Calu3 (cell line): ENCODE measurements around the gene USP2. TPM values are rescaled to one million over a fixed set of nuclear protein-coding genes. Genes with fewer than 3 reads are reported as not detected.

Source experiments
- BruUV-seq: library from RNA; stranded (reverse); fragments of 400-500 nt; replicated peaks from 2 replicates; lab custom pipeline; 2021; lab: Mats Ljungman, UMichigan
- CTCF ChIA-PET: fragments of 300-600 bp; sonication (Branson Sonifier 250); formaldehyde crosslinking; loops from one replicate; lab custom pipeline; 2022; ENCODE audit warnings: antibody characterized with exemption; lab: Charles Lee
- DNase-seq: peaks from one replicate; pipeline ENCODE4 v3.0.0; 2022
- H3K27ac Mint-ChIP-seq: one replicate; pipeline ENCODE4 v1.8.0; 2022; ENCODE audit warnings: mixed read lengths; ENCODE audit not compliant: unreplicated experiment
- H3K27me3 Mint-ChIP-seq: one replicate; pipeline ENCODE4 v1.8.0; 2022; ENCODE audit warnings: mixed read lengths; ENCODE audit not compliant: unreplicated experiment
- H3K36me3 Mint-ChIP-seq: one replicate; pipeline ENCODE4 v1.8.0; 2022; ENCODE audit warnings: mild to moderate bottlenecking, moderate library complexity, mixed read lengths; ENCODE audit not compliant: insufficient read depth, unreplicated experiment
- H3K4me1 Mint-ChIP-seq: one replicate; pipeline ENCODE4 v1.8.0; 2022; ENCODE audit warnings: mild to moderate bottlenecking, low read depth, mixed read lengths; ENCODE audit not compliant: unreplicated experiment
- H3K4me3 Mint-ChIP-seq: one replicate; pipeline ENCODE4 v1.8.0; 2022; ENCODE audit warnings: mild to moderate bottlenecking, low read depth, moderate library complexity, mixed read lengths; ENCODE audit not compliant: unreplicated experiment
- H3K9me3 Mint-ChIP-seq: one replicate; pipeline ENCODE4 v1.8.0; 2022; ENCODE audit warnings: low read depth, mixed read lengths; ENCODE audit not compliant: unreplicated experiment
- CTCF ChIP-seq: fragments of 200-600 bp; IDR thresholded peaks from one replicate; pipeline ENCODE4 v1.8.0; 2022; ENCODE audit warnings: antibody characterized with exemption; ENCODE audit not compliant: unreplicated experiment
- intact Hi-C: fragments of 100-400 bp; cut with micrococcal nuclease; formaldehyde crosslinking; loops from one replicate; pipeline ENCODE4 v1.10.0; 2022; ENCODE audit not compliant: unreplicated experiment
- total RNA-seq: library from RNA; stranded (reverse); gene quantifications from 2 replicates; pipeline ENCODE4 v1.2.3, GENCODE V29; 2022

USP2 gene
- total RNA-seq, 1 experiment from 2014 or later, result 1.1 TPM

DNA sequence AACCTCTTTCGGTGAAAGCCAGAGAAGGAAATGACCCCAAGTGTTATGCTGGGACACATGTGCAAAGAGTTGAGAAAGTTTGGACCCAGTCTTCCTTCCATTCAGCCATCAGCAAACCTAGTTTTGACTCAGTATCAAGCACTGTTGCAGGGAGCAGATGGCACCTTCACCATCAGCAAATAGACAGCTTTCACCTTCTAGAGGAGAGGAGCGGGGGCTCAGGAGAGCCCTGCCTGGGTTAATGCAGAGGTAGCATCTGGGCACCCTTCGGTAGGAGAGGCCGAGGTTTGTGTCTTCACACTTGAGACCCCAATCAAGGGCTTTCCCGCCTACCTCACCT, 18.8 kb downstream of the USP2 start:
- CTCF ChIA-PET, result no interaction called here
- intact Hi-C loops, result no loop called here
- H3K27me3 Mint-ChIP-seq, result peaks cover 13% of the 10 kb centered on the region
- BruUV-seq, result no TSS peak
- H3K36me3 Mint-ChIP-seq, result no peaks in the 10 kb centered on the region
- no peak overlapping the region for H3K27ac Mint-ChIP-seq
- DNase-seq, result no peak
- H3K4me1 Mint-ChIP-seq, result peaks cover 9% of the 10 kb centered on the region
- TF ChIP-seq CTCF, result no peak
- H3K9me3 Mint-ChIP-seq, result no peaks in the 10 kb centered on the region
- H3K4me3 Mint-ChIP-seq, result no peak overlapping the region

DNA sequence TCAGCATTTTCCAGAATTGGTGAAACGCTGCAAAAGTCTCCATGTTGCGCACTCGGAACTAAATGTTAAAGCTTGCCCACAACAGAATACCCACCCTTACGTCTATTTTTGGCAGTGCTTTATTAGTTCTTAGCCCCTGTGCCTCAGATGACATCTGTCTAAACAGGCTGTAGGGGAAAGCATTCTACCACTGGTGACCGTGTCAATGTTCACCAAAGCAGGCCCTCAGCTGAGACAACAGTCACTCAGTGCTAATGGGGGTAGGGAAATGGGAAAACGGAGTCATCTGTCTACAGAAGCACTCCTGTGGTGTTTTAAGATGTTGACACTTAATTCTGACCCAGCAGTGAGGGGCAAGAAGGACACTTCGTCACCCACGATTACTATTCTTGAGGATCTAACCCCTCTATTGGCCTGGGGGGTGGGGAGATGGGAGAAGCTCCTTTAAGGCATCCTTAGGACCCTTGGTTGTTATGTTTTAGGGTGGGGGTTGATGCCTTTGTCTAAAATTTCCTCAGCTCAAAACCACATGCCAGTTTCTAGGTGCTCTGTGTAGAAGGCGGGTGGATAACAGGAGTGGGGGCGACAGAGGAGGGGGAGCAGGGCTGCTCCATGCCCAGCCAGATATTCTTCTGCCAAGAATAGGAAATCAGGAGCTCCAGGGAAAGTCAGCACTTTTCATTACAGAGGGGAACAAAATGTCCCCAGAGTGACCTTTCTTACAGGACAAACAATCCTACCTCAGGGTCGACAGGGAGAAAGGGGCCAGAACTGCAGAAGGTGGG, 19.4 kb downstream of the USP2 start:
- H3K4me3 Mint-ChIP-seq, result no peak overlapping the region
- H3K9me3 Mint-ChIP-seq, result no peaks in the 10 kb centered on the region
- no peaks in the 10 kb centered on the region for H3K36me3 Mint-ChIP-seq
- no TSS peak for BruUV-seq
- DNase-seq, result no peak
- H3K27me3 Mint-ChIP-seq, result peaks cover 13% of the 10 kb centered on the region
- intact Hi-C loops, result no loop called here
- no peak overlapping the region for H3K27ac Mint-ChIP-seq
- TF ChIP-seq CTCF, result no peak
- CTCF ChIA-PET, result interaction anchor here (1.0 to 1.2 kb wide), 2 partner anchors 8 to 24 kb away, joined by 3 to 6 read pairs; no protein-coding TSS in a partner anchor
- peaks cover 9% of the 10 kb centered on the region for H3K4me1 Mint-ChIP-seq

- intact Hi-C loops, result no loop called here
- no peak for DNase-seq
- Mint-ChIP-seq H3K4me3 (no peak overlapping the region), H3K27me3 (peaks cover 13% of the 10 kb centered on the region), H3K9me3 (no peaks in the 10 kb centered on the region), H3K4me1 (peaks cover 9% of the 10 kb centered on the region), H3K36me3 (no peaks in the 10 kb centered on the region), H3K27ac (no peak overlapping the region)
- no peak for TF ChIP-seq CTCF
- no TSS peak for BruUV-seq
- CTCF ChIA-PET, result interaction anchor here (0.6 to 1.2 kb wide), 4 partner anchors 9 to 113 kb away, joined by 3 to 6 read pairs (median 4); no protein-coding TSS in a partner anchor
Measured at GRCh38 chr11:119361056-119361787, 20.3 kb downstream of the USP2 start.

DNA sequence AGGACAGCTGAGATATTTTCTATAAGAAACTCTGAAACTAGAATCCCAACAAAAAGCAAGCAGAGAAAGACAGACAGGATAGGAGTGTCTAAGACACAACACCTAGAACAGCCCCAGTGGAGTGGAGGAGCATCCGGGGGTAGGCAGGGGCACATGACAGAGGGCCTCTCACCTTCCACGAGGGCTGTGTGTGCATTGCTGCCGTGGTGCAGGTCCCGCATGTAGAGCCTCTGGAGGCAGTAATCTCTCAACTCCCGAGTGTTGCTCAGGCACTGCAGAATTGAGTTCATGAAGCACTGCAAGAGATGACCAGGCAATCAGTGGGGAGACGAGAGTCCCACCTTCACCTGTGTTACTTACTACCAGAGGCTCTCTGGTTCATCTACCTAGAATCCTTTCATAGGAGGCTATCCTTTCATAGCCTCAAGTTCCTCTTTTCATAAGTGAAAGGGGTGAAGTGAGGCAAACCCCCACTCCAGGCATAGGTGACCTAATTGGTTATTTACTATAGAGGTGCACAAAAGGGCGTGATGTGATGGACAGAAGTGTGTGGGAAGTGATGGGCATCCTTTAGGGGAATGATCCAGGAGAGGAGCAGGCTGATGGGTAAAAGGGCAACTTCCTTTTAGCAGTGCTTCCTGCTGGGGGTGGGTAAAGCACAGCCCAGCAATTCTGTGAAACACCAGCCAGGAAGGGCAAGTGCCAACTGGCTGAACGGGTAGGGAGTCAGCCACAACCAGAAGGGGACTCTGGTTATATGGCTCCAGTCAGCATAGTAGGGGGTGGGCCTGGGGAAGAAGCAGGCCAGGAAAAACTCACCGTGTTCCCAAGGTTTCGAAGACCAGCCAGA, 21.9 kb downstream of the USP2 start:
- CTCF ChIA-PET, result no interaction called here
- no peak for DNase-seq
- Mint-ChIP-seq H3K27me3 (peaks cover 7% of the 10 kb centered on the region), H3K27ac (no peak overlapping the region), H3K4me3 (no peak overlapping the region), H3K36me3 (no peaks in the 10 kb centered on the region), H3K9me3 (no peaks in the 10 kb centered on the region), H3K4me1 (peaks cover 9% of the 10 kb centered on the region)
- intact Hi-C loops, result no loop called here
- no TSS peak for BruUV-seq
- TF ChIP-seq CTCF, result no peak
